GM18526 (cell line): Measurements from ENCODE around the gene BBS9.

Source experiments
- POLR2A ChIP-seq: IDR thresholded peaks from 3 replicates; pipeline ENCODE4 v1.6.1; 2011; ENCODE audit not compliant: insufficient read length; ENCODE audit errors: extremely low read depth

The BBS9 gene

DNA sequence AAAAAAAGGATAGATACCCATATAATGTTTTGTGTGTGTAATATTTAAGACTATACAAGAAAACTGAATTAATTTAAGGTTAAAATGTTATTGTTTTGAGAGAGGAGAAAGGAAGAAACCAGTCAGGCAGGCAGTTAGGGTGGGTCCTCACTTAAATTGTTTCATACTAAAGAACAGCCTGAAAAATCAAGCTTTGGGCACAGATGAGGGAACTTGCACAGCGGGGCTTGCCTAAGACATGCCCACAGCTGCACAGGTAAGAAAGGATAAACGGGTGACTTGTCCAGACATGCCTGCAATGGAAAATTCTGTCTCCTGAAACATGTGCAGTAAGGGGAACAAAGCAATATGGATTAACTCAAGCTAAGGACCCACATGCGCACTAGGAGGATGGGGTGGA lies 158.4 kb downstream of the BBS9 start:
- TF ChIP-seq POLR2A, result no peak

DNA sequence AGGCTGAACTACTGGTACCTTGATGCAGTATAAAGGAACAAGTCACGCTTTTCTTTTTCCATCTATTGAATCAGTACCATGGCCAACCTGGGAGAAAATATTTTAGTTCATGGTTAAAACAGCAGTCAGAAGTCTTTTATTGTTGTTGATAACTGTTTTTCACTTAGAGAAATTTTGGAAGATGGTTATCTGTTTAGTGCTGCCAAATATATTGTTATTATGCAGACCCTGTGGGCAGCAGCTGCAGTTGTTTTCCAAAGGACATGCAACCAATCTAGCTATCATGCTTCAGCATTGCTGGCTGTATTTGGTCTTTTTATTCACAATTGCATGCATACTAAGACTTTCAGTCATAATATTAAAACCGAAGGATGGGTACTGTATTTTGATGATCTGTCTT lies 169.5 kb downstream of the BBS9 start:
- TF ChIP-seq POLR2A, result no peak

DNA sequence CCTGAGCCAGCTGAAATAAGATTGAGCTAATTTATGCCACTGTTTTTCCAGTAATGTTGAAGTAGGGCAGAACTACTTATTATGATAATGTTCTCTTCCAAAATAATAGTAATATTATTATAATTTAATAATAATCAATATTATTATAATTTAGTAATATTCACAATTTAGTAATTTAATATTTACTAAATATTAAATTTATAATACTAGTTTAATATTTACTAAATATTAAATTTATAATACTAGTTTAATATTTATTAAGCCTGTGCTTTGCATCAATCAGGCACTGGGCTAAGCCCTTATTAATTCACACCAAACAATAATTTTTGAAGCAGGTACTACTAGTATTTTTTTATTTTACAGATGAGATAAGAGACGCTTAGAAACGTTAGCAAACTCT lies 170.1 kb downstream of the BBS9 start:
- no peak for TF ChIP-seq POLR2A

DNA sequence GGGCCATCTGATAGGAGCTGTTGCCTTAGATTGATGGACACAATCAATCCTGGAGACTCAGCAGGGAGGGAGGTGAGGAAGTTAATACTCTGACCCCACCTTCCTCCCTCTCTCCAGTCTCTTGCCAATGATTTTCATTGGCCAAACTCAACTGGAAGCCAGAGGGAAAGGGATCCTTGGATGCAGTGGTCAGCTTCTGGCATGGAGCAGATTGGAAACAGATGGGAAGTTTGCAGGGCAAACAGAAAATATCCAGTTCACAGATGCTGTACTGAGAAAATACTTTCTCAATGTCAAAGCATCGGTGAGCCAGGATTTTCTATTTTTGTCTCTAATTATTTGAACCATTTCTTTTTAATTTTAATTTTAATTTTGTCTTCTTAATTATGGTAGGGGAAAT lies 170.8 kb downstream of the BBS9 start:
- TF ChIP-seq POLR2A, result no peak

DNA sequence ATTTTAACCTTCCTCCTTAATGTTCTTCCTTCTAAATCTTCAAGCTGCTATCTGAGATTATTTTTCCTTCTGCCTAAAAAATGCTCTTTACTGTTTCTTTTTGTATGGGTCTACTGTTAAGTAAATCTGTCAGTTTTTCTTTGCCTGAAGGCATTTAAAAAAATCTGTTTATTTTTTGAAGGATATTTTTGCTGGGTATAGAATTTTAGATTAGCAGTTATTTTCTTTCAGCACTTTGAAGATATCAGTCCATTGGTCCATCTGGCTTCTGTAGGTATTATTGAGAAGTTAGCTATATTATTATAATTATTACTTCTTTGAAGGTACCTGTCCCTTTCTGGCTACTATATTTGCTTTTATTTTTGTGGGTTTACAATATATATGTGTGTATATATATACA lies 171.4 kb downstream of the BBS9 start:
- no peak for TF ChIP-seq POLR2A

DNA sequence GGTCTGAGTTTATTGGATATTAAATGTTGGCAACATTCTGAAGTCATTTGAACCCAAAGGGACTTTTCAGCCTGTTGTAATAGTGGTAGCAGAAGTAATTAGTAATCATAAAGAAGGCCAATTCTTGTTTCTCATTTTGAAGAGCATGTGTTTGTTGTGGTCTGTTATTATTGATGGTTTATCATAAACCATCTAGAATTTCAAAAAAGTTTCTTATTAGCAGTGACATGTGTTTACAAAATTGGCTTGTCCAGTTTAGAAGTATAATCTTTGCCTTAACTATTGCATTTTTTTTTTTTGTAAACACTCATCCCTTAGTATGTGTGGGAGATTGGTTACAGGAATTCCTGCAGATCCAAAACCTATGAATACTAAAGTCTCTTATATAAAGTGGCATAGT lies 177.8 kb downstream of the BBS9 start:
- TF ChIP-seq POLR2A, result no peak

DNA sequence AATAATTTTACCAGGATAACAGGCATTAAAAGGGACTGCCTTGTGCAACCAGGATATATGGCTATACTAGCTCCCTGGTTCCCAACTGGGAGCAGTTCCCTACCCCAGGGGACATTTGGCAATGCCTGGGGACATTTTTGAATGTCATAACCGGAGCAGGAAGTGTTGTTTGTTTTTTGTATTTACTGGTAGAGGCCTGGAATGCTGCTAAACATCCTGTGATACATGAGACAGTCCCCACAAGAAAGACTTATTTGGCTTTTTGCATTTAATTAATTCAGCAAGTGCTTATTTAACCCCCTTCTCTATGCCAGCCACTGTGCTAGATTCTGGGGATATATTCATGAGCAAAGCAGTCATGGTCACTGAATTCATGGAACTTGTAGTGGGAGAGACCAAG lies 181.2 kb downstream of the BBS9 start:
- no peak for TF ChIP-seq POLR2A

DNA sequence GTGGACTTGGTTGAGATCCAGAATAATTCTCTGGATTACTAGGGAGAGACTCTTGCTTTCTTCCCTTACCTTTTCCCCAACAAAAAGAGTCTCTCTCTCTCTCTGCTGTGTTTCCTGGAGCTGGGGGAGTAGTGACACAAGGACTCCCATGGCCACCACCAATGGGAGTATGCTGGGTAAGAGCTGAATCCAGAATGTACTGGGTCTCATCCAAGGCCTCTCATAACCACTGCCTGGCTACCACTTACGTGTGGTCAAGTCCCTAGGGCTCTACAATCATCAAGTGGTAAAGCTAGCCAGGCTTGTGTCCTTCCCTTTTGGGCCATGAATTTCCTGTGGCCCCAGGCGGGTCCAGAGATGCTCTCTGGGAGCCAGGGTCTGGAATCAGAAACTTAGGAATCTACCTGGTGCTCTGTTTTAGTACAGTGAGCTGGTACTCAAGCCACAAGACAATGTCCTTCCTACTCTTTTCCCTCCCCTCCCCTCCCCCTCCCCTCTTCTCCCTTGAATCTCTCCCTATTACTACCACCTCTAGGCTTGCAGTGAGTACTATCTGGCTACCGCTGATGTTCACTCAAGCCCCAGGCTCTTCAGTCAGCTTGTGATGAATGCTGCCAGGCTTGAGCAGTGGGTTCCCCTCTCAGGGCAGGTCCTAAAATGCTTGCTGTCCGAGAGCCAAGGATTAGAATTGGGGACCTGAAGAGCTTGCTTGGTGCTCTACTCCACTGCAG lies 196.6 kb downstream of the BBS9 start:
- no peak for TF ChIP-seq POLR2A

DNA sequence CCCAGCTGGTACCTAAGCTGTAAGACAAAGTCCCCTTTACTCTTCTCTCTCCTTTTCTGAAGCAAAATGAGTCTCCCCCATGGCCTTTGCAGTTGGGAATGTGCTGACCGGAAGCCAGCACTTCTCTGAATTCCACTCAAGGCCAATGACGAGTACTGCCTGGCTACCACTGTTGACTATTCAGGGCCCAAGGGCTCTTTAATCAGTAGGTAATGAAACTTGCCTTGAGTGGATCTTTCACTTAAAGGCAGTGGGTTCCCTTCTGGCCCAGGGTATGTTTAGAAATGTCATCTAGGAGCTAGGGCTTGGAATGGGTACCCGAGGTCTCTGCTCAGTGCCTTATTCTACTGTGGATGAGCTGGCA lies 197.1 kb downstream of the BBS9 start:
- TF ChIP-seq POLR2A, result no peak

DNA sequence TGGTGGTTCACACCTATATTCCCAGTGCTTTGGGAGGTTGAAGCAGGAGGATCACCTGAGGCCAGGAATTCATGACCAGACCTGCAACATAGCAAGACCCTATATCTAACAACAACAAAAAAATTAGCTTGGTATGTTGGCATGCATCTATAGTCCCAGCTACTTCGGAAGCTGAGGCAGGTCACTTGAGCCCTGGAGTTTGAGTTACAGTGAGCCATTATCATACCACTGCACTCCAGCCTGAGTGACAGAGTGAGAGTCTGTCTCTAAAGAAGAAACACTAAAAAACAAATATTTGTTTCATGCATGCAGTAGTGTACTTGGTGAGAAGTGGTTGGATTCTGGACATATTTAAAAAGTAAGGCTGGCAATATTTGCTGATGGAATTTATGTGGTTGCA lies 198.1 kb downstream of the BBS9 start:
- no peak for TF ChIP-seq POLR2A

DNA sequence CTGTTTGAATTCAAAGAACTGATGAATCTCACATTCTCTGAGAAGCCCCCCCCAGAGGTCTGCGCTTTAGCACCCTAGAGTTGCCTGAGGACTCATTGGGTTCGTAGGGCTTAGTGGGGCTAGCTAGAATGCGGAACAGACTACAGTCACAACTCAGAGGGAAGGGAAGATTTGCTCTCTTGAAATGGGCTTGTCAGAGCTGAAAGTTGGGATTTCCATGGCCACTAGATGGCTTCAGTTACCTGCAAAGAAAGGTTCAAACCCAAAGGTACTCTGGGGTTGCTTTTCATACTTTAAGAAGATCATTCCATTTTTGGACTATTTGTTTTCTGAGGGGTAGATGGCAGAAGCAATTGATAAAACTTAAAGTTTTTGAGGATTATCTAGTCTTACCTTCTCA lies 205.0 kb downstream of the BBS9 start:
- TF ChIP-seq POLR2A, result no peak

DNA sequence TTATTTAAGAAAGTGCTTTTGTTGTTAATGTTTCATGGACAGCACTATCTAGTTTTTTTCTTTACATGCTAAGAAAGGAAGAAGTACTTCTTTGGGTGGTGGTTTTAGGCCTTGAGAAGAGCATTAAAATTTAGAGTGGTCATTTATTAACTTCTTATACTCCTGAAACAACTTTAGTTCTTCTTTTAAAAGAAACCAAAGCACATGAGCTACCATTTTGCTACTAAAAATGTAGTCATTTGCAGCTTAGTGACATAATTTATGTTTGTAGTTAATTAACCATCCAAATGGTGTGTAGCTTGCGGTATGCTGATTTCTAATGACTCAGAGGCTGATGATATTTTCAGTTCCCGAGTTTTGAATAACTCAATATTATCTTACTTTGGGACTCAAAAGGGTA lies 207.5 kb downstream of the BBS9 start:
- TF ChIP-seq POLR2A, result no peak

DNA sequence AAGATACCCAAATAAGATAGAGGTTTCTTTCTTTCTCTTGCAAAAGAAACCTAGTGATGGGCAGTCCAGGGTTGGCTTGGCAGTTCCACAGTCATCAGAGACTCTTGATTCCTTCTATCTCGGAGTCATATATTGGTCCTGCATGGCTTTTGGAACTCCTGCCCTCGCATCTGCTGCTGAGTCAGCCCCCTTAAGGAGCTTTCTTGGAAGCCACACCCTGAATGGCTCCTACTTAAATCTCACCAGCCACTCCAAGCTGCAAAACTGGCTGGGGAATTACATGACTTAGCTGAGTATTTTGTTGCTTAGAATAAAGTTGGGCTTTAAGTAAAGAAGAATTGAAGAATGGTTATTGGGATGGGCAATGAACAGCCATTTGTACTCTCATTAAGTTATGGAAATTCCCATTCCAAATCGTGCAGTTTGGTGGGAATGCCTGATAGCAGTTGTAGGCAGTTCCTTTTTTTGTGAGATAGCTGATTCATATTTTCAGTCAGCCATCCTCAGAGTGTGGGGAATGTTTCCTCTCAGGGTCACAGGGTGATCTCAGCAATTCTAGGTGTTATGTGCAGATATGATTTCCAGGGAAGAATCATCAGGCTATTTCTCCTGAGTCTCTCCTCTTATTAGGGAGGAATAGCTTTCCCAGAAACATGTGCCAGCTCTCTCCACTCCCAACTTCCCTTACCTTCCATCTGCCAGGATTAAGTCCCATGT lies 209.9 kb downstream of the BBS9 start:
- TF ChIP-seq POLR2A, result no peak

DNA sequence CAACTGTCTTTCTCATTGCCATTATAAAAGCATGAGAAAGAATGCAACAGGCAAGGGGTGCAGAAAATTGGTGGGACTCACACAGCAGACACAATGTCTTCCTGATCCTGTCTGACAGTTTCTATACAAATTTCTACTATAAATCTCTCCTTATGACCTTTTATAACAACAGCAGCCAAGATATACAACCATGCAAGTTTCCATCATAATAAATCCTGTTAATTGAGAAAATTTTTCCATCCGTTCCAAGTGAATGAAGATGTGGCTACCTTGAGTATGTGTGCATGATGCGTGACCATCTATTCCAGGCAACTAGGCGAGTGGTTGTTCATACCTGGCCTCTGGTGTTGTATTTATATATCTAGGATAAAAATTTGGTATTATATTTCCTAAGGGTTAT lies 216.7 kb downstream of the BBS9 start:
- TF ChIP-seq POLR2A, result no peak

DNA sequence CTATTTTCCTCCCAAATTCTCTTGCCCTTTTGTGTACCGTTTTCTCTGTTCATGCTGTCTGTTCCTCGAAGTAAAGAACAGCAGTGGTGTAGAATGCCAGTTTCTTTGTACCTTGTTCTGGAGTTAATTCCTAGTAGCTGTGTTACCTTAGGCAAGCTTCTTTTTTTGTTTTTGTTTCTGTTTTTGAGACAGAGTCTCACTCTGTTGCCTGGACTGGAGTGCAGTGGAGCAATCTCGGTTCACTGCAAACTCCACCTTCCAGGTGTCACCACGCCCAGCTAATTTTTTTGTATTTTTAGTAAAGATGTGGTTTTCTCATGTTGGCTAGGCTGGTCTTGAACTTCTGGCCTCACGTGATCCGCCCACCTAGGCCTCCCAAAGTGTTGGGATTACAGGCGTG lies 221.2 kb downstream of the BBS9 start:
- no peak for TF ChIP-seq POLR2A

DNA sequence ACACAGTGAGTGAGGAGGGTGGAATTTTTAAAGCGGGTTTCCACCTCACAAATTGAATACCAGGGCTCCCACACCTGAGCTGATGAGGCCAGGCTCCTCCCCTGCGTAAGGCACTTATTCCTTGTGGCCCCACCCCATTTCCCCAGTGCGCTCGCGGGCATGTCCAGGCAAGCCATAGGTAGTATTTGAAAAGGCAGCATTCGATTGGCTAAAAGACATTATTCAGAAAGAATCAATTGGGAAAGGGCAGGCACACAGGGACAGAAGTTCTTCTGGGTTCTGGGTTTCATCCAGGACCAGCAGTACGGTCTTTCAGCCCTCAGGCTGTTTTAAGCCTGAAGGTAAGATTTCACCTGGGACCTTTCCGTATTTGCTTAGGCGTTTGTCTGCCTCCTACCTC lies 222.3 kb downstream of the BBS9 start:
- no peak for TF ChIP-seq POLR2A

DNA sequence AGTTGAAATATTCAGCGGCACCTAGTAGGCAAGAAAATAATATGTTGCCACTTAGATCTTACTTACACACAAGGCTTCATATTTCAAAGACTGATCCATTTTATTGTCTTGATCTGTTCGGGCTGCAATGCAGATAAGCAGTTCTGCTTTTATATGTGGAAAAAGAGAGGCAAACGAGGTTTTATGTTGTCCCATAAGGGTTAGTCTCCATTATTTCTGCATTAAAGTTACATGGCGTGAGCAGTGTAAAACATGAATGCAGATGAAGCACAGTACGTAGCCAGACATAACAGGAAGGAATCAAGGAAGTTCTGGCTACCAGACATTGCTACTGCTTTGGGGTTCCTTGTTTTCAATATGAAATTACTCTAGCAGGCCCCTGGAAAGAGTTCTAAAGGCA lies 224.8 kb downstream of the BBS9 start:
- TF ChIP-seq POLR2A, result no peak

DNA sequence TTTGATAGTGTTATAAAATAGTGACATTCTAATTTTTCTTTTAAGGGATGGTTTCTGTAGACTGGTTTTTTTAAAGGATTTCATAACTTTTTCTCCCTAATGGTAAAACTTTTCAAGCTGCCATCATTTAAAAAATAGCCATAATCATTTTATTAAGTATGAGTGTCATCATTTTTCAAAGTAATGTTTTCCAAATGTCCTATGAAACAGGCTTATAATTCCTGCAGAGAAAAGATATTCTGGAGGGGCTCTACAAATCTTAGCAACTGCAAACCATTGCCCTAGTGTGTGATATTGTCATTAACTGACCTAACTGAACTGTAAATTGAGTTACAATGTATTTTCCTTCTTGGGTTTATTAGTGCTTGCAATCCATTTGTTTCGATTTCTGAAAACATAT lies 226.0 kb downstream of the BBS9 start:
- TF ChIP-seq POLR2A, result no peak

DNA sequence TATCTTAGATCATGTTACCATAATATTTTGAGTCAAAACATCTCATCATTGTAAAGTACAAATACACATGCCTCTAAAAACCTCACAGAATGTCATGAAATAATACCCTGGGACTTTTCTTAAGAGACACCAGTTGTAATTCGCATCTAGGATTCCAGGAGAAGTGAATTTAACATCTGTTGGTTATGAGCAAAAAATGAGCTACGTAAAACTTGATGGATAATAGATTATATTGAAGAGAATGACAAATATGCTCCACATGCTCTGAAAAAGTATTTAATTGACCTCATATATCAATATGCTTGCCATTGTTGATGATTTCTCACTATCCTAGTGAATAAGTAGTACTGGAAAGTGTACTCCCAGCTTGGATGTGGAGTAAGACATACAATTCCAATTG lies 227.0 kb downstream of the BBS9 start:
- TF ChIP-seq POLR2A, result no peak
